ENCODE data around the gene PPP2R1B. TPM values are rescaled to one million over a fixed set of nuclear protein-coding genes. Genes with fewer than 3 reads are reported as not detected.
"Not testable (repeated sequence)": the region's sequence is repeated elsewhere in the genome, so short reads cannot be mapped to it uniquely, and the experiment has no call there.

PPP2R1B gene
- total RNA-seq, 2 experiments from 2014 or later, result 55.2 to 64.9 TPM

DNA sequence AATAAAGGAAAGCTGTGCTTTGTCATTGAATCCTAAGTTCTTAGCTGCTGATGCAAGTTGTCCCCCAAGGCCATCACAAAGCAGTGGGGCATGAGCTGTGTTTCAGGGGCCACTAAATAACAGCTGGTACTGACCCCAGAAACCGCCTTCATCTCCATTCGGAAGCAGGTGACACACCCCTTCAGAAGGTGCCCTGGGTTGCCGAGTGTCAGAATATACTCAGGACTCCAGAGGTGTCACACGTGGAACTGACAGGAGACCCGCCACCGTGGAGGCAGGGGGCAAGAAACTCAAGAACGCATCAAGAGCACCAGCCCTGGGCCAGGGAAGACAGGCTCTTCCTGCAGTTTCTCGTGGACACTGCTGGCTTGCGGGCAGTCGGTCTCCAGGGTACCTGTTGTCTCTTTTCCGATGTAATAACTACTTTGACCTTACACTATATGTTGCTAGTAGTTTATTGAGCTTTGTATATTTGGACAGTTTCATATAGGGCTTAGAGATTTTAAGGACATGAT lies 41.5 kb downstream of the PPP2R1B start:
- Mint-ChIP-seq H3K9me3 (ENCODE audit: low read depth) (no peaks in the 10 kb centered on the region), H3K36me3 (peaks cover 25% of the 10 kb centered on the region), H3K27me3 (no peaks in the 10 kb centered on the region), H3K27ac (no peak overlapping the region), H3K4me1 (no peaks in the 10 kb centered on the region), H3K4me3 (no peak overlapping the region)
- DNase-seq (no peak), ATAC-seq (no peak)
- CTCF ChIA-PET, result no interaction called here

DNA sequence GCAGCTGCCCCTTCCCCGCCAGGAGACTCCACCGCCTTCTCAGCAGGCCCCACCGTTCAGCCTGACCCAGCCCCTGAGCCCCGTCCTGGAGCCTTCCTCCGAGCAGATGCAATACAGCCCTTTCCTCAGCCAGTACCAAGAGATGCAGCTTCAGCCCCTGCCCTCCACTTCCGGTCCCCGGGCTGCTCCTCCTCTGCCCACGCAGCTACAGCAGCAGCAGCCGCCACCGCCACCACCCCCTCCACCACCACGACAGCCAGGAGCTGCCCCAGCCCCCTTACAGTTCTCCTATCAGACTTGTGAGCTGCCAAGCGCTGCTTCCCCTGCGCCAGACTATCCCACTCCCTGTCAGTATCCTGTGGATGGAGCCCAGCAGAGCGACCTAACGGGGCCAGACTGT lies 42.6 kb downstream of the PPP2R1B start:
- H3K27ac Mint-ChIP-seq, result no peak overlapping the region
- DNase-seq (no peak), ATAC-seq (no peak)
- CTCF ChIA-PET, result interaction anchor here (1.4 kb wide), 1 partner anchor 15 kb away, joined by 3 read pairs; no protein-coding TSS in a partner anchor
- H3K9me3 Mint-ChIP-seq (ENCODE audit: low read depth), result no peaks in the 10 kb centered on the region
- no peaks in the 10 kb centered on the region for H3K4me1 Mint-ChIP-seq
- H3K27me3 Mint-ChIP-seq, result no peaks in the 10 kb centered on the region
- no peak overlapping the region for H3K4me3 Mint-ChIP-seq
- peaks cover 26% of the 10 kb centered on the region for H3K36me3 Mint-ChIP-seq

DNA sequence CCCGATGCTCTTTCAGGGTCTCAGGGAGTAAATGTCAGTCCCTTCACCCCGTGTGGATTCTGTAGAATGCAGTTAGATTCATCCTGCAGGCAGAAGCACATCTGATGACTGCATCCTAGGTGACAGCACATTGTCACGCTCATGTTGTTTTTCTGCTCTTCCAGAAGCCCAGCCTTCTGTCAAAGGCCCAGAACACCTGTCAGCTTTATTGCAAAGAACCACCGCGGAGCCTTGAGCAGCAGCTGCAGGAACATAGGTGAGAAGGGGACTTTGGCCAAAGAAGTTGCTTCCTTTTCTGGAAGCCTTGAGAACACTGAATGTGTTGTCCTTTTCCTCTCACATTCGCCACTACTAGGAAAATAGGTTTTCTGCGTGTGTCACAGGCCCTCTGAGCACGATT lies 43.7 kb downstream of the PPP2R1B start:
- Mint-ChIP-seq H3K27ac (no peak overlapping the region), H3K36me3 (peaks cover 26% of the 10 kb centered on the region), H3K4me3 (no peak overlapping the region), H3K4me1 (no peaks in the 10 kb centered on the region), H3K27me3 (no peaks in the 10 kb centered on the region), H3K9me3 (ENCODE audit: low read depth) (no peaks in the 10 kb centered on the region)
- ATAC-seq, result no peak
- CTCF ChIA-PET, result interaction anchor here (1.4 kb wide), 1 partner anchor 14 kb away, joined by 3 read pairs; no protein-coding TSS in a partner anchor
- DNase-seq, result no peak

DNA sequence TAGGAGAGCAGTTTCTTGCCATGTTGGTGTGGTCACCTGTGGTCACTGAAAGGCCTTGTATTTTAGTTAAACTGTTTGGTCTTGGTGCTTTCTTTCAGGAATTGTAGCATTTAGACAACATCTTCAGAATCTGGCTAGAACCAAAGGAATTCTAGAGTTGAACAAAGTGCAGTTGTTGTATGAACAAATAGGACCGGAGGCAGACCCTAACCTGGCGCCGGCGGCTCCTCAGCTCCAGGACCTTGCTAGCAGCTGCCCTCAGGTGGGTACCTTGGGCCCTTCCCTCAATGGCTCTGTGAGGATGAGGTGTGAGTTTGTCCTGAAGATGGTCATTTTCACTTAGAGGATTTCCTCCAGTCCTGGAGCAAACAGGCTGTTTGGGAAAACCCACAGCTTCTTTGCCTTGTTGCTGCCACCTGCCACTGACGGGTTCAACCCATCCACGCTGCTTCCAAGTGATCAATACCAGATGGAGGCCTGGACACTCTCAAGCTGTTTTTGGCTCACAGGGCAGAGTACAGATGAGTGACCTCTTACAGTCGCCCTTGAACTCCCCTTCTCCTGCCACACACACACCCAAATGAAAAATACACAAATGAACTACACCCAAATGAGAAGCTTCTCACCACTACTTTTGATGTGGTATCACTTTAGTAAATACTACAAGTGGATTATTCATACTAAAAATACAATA lies 45.2 kb downstream of the PPP2R1B start:
- H3K4me3 Mint-ChIP-seq, result no peak overlapping the region
- H3K36me3 Mint-ChIP-seq, result peaks cover 27% of the 10 kb centered on the region
- no peak overlapping the region for H3K27ac Mint-ChIP-seq
- CTCF ChIA-PET, result no interaction called here
- H3K4me1 Mint-ChIP-seq, result no peaks in the 10 kb centered on the region
- H3K27me3 Mint-ChIP-seq, result no peaks in the 10 kb centered on the region
- ATAC-seq, result no peak
- DNase-seq, result no peak
- H3K9me3 Mint-ChIP-seq (ENCODE audit: low read depth), result no peaks in the 10 kb centered on the region

DNA sequence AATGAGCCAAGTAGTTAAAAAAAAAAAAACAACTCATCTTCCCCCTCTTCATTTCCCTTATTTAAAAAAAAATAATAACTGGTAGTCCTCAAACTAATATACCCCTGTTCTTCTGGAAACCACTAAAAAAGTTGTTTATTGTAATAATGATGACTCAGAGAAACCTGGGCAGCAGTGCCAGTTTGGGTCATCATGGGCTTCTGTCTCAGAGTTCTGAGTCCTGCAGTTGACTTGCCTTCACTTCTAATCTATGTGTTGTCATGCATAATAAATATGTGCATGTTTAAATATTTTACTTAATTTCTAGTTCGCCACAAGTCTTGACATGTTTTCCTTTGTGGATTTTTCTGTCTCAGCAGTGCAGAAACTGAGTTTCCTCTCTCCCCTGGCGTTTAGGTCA lies 46.8 kb downstream of the PPP2R1B start:
- no peak for ATAC-seq
- CTCF ChIA-PET, result no interaction called here
- H3K27ac Mint-ChIP-seq, result no peak overlapping the region
- DNase-seq, result no peak
- H3K4me3 Mint-ChIP-seq, result no peak overlapping the region
- peaks cover 27% of the 10 kb centered on the region for H3K36me3 Mint-ChIP-seq
- H3K4me1 Mint-ChIP-seq, result no peaks in the 10 kb centered on the region
- no peaks in the 10 kb centered on the region for H3K27me3 Mint-ChIP-seq
- H3K9me3 Mint-ChIP-seq (ENCODE audit: low read depth), result no peaks in the 10 kb centered on the region

DNA sequence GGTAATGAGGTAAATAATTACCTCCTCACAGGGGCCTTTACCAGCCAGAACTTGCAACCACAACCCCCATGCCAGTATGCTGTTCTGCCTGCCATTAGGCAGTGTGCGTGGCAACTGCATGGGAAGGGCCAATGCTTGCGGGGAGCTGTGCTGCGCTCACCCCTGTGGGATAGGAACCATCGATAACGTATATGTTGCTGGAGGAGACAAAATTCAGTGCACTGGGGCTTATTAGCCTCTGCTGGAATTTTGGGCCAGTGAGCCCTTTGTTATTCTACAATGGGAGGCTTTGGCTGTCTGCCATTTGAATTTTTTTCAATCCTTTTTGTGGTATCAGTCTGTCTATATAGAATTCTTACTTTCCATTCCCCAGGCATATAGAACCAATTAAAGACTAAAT lies 47.3 kb downstream of the PPP2R1B start:
- no peaks in the 10 kb centered on the region for H3K27me3 Mint-ChIP-seq
- H3K9me3 Mint-ChIP-seq (ENCODE audit: low read depth), result no peaks in the 10 kb centered on the region
- H3K27ac Mint-ChIP-seq, result no peak overlapping the region
- no peak for DNase-seq
- ATAC-seq, result no peak
- H3K4me1 Mint-ChIP-seq, result no peaks in the 10 kb centered on the region
- H3K36me3 Mint-ChIP-seq, result peaks cover 27% of the 10 kb centered on the region
- CTCF ChIA-PET, result no interaction called here
- H3K4me3 Mint-ChIP-seq, result no peak overlapping the region

DNA sequence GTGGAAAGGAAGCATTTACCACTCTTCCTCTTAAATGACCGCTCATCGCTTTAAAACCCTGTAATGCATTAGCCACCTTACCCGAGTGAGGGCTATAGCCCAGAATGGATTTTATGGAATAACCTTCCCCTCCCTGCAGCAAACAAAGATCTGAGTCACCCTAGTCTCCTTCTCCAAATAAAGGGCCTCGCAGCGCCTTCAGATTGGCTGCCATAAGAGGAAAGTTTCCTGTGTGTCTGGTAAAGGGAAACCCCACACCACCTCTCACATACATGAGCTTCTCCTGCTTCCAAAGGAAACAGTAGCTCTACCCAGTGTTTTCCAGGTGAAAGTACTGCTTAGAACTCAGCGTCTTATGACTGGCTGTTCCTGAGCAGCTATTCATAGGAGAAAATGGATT lies 47.8 kb downstream of the PPP2R1B start:
- peaks cover 27% of the 10 kb centered on the region for H3K36me3 Mint-ChIP-seq
- DNase-seq (no peak), ATAC-seq (no peak)
- no peaks in the 10 kb centered on the region for H3K4me1 Mint-ChIP-seq
- no peak overlapping the region for H3K27ac Mint-ChIP-seq
- H3K9me3 Mint-ChIP-seq (ENCODE audit: low read depth), result no peaks in the 10 kb centered on the region
- no peak overlapping the region for H3K4me3 Mint-ChIP-seq
- CTCF ChIA-PET, result no interaction called here
- H3K27me3 Mint-ChIP-seq, result no peaks in the 10 kb centered on the region

DNA sequence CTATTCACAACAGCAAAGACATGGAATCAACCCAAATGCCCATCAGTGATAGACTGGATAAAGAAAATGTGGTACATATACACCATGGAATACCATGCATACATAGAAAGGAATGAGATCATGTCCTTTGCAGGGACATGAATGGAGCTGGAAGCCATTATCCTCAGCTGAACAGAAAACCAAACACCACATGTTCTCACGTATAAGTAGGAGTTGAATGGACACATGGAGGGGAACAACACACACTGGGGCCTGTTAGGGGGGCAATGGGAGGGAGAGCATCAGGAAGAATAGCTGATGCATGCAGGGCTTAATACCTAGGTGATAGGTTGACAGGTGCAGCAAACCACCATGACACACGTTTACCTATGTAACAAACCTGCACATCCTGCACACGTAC lies 48.5 kb downstream of the PPP2R1B start:
- peaks cover 23% of the 10 kb centered on the region for H3K36me3 Mint-ChIP-seq
- DNase-seq; H3K4me3 Mint-ChIP-seq; H3K4me1 Mint-ChIP-seq; H3K9me3 Mint-ChIP-seq (ENCODE audit: low read depth); CTCF ChIA-PET; ATAC-seq; H3K27ac Mint-ChIP-seq; H3K27me3 Mint-ChIP-seq: not testable (repeated sequence)

DNA sequence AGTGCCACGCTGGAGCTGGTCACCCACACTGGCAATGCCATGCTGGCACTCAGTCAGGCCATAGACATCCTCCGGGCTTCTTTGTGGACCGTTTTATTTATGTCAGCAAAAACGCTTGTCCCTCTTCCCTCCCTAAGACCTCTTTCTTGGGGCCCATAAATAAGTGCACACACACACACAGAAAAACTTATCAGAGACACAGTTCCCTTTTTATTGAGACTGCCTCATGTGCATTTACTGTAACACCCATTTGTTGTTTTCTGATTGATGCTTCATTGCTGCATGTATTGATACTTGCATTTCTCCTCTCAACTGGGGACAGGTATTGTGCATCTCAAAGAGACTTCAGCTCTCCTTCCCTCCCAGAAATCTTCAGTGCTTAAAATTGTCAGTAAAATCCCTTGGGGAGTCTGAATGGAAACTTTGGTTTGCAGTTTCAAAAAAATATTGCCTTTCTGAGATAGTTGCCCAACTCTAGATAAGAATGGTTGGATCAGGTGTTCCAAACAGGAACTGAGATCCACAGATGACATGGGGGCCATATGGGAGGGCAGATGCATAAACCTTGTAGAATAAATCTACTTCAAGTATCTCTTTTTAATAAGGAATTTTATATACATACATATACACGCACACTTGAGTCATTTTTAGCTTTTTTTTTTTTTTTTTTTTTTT lies 50.9 kb downstream of the PPP2R1B start:
- H3K27me3 Mint-ChIP-seq, result no peaks in the 10 kb centered on the region
- DNase-seq, result no peak
- H3K4me3 Mint-ChIP-seq, result no peak overlapping the region
- no peaks in the 10 kb centered on the region for H3K4me1 Mint-ChIP-seq
- ATAC-seq, result no peak
- CTCF ChIA-PET, result interaction anchor here (0.6 kb wide), 1 partner anchor 25 kb away, joined by 3 read pairs; no protein-coding TSS in a partner anchor
- no peak overlapping the region for H3K27ac Mint-ChIP-seq
- H3K9me3 Mint-ChIP-seq (ENCODE audit: low read depth), result no peaks in the 10 kb centered on the region
- H3K36me3 Mint-ChIP-seq, result peaks cover 12% of the 10 kb centered on the region

DNA sequence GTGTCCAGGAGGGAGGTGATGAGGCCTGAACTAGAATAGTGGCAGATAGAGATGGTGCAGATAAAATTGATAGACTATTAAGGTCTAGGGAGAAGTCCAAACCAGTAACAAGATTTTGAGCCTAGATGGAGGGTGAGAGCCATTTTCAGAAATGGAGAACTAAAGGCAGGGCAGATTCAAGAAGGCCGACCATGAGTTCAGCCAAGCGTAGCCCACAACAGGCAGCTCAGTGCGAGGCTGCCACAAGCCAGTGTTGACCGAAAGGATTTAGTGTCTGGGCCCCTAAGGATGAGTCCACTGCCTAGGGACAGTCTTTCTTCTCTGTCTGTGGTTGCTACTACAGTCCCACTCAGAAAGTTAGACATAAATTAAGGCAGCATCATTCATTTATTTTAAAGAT lies 51.7 kb downstream of the PPP2R1B start:
- DNase-seq, result no peak
- H3K27ac Mint-ChIP-seq, result no peak overlapping the region
- CTCF ChIA-PET, result no interaction called here

DNA sequence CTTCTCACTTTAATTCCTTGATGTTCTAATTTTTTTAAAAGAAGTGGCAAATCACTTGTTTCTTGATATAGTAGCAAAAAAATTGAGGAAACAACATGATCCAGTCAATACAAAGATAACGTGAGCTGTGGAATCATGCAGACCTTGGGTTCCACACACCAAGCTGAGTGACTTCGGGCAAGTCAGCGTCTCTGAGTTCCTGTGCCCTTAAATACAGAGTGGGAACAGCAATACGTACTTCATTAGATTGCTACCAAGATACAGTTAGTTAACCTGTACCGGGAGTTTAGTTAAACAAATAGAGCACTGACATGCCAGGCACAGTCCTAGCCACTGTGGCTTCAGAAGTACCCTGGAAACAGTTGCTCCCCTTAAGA lies 58.5 kb downstream of the PPP2R1B start:
- CTCF ChIA-PET, result interaction anchor here (1.2 kb wide), 1 partner anchor 16 kb away, joined by 3 read pairs; no protein-coding TSS in a partner anchor
- H3K27me3 Mint-ChIP-seq, result no peaks in the 10 kb centered on the region
- no peaks in the 10 kb centered on the region for H3K4me1 Mint-ChIP-seq
- no peak overlapping the region for H3K27ac Mint-ChIP-seq
- DNase-seq (no peak), ATAC-seq (no peak)
- no peaks in the 10 kb centered on the region for H3K9me3 Mint-ChIP-seq (ENCODE audit: low read depth)
- H3K36me3 Mint-ChIP-seq, result peaks cover 12% of the 10 kb centered on the region
- no peak overlapping the region for H3K4me3 Mint-ChIP-seq

More for the DNA sequence above, 51.7 kb downstream of the PPP2R1B start:
- H3K27me3 Mint-ChIP-seq, result no peaks in the 10 kb centered on the region
- peaks cover 6% of the 10 kb centered on the region for H3K36me3 Mint-ChIP-seq
- no peaks in the 10 kb centered on the region for H3K4me1 Mint-ChIP-seq
- H3K9me3 Mint-ChIP-seq (ENCODE audit: low read depth), result no peaks in the 10 kb centered on the region
- no peak for ATAC-seq
- H3K4me3 Mint-ChIP-seq, result no peak overlapping the region

DNA sequence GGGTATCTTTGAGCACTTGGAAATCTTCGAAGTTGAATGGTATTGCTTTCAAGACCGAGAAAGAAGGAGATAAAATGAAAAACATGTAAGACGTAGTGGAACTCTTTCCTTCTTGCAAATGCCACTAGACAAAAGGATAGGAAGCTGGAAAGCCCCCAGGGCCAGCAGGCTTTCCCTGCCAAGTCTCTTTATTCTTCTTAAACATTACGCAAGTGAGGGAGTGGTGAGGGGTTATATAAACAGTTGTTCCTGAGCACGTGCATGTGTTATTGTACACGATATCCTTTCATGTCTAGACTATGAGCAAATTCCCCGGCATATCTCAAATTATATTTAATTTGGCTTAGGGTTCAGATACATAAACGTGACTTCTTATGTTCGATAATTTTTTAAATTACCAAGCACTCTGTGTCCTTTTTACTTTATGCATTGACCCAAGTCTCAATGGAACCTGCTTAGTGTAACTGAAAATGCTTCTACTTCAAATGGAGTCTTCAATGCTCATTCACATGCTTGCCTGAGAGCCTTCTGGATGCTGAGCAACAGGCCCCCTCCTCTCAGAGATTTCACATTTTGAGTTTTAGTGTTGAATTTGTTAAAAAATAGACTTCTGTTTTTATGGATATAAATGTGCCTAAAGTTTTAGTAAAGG lies 59.0 kb downstream of the PPP2R1B start:
- Mint-ChIP-seq H3K27ac (no peak overlapping the region), H3K4me1 (no peaks in the 10 kb centered on the region), H3K27me3 (no peaks in the 10 kb centered on the region), H3K4me3 (no peak overlapping the region), H3K9me3 (ENCODE audit: low read depth) (no peaks in the 10 kb centered on the region), H3K36me3 (peaks cover 12% of the 10 kb centered on the region)
- ATAC-seq, result no peak
- DNase-seq, result no peak
- CTCF ChIA-PET, result no interaction called here

DNA sequence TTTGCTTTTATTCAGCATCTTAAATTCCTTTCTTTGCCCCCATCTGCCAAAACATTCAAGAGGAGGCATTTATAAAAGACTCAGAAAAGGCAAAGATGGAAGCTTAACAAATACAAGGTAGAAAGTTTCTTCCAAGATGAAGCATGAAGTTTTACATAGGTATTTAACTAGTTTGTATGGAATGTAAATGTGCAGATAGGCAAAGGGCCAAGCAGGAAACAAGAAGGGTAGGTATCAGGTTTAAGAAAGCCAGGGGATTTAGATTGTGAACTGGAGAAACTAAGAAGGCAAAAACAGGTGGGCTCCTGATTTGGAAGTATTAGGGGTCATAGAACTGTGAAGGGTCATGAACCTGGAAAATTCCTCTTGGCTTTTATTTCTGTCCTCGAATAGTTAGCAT lies 62.6 kb downstream of the PPP2R1B start:
- no peaks in the 10 kb centered on the region for H3K27me3 Mint-ChIP-seq
- H3K9me3 Mint-ChIP-seq (ENCODE audit: low read depth), result no peaks in the 10 kb centered on the region
- CTCF ChIA-PET, result no interaction called here
- no peak overlapping the region for H3K4me3 Mint-ChIP-seq
- H3K27ac Mint-ChIP-seq, result no peak overlapping the region
- peaks cover 12% of the 10 kb centered on the region for H3K36me3 Mint-ChIP-seq
- peaks cover 12% of the 10 kb centered on the region for H3K4me1 Mint-ChIP-seq
- ATAC-seq (no peak), DNase-seq (no peak)

DNA sequence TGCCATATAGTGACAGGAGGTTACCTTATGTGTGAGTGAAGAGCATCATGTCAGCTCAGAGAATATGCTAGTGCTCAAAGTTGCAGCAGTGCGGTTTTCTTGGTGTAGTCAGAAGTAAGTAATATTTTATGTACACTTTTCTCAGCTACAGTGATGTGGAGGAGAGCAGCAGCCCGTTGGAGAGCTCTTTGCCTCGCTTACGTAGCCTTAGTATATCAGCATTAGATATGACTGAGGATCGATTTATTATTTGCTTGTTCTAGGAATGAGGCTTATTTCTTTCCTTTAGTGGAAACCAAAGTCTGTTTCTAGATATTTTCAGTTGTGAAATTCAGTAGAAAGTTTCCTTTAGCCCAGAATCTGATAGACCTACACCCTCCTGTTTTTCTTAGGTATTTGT lies 63.6 kb downstream of the PPP2R1B start:
- ATAC-seq, result no peak
- no peaks in the 10 kb centered on the region for H3K9me3 Mint-ChIP-seq (ENCODE audit: low read depth)
- H3K27me3 Mint-ChIP-seq, result no peaks in the 10 kb centered on the region
- no peak overlapping the region for H3K27ac Mint-ChIP-seq
- peaks cover 12% of the 10 kb centered on the region for H3K36me3 Mint-ChIP-seq
- H3K4me3 Mint-ChIP-seq, result no peak overlapping the region
- DNase-seq, result no peak
- peaks cover 12% of the 10 kb centered on the region for H3K4me1 Mint-ChIP-seq
- CTCF ChIA-PET, result interaction anchor here (0.6 kb wide), 1 partner anchor 577 kb away, joined by 3 read pairs; no protein-coding TSS in a partner anchor

Data from activated CD8-positive, alpha-beta memory T cell treated with anti-CD3 and anti-CD28 coated beads, Interleukin-2, amount 10 ng/mL, durations not matched to agents 7 days and 5 days (primary cell).